ENCODE data around the gene PTPRR.

DNA sequence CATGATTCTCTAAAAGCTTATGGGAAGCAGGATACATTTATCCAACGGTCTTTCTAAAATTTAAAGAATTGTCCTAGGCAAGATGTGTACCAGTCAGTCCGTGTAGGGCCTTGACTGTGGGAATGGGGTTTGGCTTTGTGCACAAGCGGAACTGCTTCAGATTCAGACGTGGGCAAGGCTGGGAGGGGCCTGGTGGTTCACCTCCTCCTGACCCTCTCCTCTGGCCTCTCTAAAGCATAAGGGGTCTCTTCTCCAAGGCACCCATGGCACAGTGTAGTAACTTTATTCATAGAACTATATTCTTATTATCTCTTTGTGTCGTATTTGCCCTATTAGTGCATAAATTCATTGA is 162.1 kb downstream of the PTPRR start:
- TF ChIP-seq, protein P1, sequence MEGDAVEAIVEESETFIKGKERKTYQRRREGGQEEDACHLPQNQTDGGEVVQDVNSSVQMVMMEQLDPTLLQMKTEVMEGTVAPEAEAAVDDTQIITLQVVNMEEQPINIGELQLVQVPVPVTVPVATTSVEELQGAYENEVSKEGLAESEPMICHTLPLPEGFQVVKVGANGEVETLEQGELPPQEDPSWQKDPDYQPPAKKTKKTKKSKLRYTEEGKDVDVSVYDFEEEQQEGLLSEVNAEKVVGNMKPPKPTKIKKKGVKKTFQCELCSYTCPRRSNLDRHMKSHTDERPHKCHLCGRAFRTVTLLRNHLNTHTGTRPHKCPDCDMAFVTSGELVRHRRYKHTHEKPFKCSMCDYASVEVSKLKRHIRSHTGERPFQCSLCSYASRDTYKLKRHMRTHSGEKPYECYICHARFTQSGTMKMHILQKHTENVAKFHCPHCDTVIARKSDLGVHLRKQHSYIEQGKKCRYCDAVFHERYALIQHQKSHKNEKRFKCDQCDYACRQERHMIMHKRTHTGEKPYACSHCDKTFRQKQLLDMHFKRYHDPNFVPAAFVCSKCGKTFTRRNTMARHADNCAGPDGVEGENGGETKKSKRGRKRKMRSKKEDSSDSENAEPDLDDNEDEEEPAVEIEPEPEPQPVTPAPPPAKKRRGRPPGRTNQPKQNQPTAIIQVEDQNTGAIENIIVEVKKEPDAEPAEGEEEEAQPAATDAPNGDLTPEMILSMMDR (IDR thresholded peaks at IDR 0.05), result no peak
- TF ChIP-seq POLR2A (IDR thresholded peaks at IDR 0.05), result no peak

All from prostate gland (tissue), 2 donors.